ENCODE measurements around the gene PAX8.

Gene PAX8

GRCh38 chr2:113268621-113269360 lies 9.9 kb downstream of the PAX8 start:
- FAIRE-seq (no peak), DNase-seq (ENCODE audit: insufficient read length, low spot score) (no peak)

DNA sequence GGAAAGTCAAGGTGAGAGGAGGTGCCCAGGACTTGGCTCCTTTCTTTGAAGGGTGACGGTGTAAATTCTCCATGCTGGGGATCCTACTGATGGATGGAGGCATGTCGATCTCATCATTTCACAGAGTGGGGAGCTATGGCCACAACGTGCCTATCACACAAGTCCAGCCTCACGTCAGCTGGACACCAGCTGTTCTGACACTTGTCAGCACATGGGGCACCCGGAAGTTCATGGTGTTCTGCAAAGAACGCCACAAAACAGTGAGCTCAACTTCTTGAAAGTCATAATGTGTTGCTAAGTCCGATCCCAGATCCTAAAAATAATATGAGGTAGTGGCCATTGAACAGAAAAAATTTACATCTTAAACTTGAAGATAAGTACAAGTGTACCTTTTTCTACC lies 12.3 kb downstream of the PAX8 start:
- FAIRE-seq (no peak), DNase-seq (ENCODE audit: insufficient read length, low spot score) (no peak)

GRCh38 chr2:113264713-113265403 lies 13.9 kb downstream of the PAX8 start:
- no peak for DNase-seq (ENCODE audit: insufficient read length, low spot score)
- FAIRE-seq, result no peak

DNA sequence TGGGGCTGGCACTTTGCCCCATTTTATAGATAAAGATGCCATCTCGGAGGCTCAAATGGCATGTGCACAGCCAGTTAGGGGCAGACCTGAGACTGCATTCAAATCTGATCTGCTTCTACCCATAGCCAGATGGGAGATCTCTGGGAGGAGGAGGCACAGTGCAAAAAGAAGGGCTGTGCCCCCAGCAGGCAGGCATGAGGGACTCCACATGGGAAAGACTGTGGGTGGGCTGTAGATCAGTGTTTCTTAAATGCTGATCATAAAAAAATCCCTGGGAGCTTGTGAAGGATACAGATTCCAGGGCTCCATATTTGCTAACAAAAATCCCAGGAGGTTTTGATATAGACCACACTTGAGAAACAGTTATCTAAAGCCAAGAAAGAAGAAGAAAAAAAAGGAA lies 15.2 kb downstream of the PAX8 start:
- DNase-seq (ENCODE audit: insufficient read length, low spot score) (no peak), FAIRE-seq (no peak)

DNA sequence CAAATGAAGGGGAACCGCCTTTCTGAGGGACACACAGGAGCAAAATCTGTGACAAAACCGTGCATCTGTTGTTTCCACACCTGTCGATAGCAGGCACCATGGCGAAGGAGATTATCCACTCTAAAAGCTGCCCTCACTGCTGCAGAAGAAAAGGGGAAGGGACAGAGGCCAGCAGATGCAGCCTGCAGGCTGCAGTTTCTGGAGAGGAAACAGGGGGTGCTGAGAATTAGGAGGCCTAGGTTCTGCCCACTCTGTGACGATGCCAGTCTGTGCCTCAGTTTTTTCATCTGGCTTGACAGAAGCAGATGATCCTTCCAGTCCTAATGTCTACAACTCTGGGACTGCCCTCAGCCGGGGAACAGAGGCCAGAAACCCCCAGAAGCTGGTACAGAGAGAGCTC lies 17.7 kb downstream of the PAX8 start:
- FAIRE-seq (no peak), DNase-seq (ENCODE audit: insufficient read length, low spot score) (no peak)

DNA sequence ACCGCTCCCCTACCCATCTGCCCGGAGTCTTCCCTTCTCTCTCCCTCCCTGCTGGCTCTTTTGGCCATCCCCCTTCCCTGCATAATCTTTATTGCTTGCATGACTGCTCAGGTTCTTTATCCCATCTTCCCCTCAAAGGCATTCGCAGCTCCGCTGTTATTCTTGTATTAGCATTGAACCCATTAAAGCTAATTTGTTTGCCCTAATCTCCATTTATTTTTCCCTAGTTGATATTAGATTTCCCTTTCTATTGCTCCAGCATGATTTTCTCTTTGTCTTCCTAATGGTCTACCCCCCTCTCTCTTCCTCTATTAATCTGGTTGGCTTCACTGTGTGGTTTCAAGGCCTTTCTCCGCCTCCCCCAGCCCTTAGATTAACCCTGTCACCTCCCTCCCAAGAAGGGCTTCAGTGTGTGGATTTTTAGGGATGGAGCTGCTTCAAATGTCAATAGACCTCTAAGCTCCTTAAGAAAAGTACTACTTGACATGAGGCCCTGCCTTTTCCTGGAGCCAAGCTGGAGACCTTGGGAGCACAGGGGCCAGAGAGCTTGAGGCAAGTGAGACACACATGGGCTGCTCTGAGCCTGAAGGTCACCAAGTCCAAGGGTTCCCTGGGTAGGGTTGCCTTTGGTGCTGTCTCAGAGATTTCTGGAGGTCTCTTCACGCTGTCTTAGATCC lies 20.1 kb downstream of the PAX8 start:
- DNase-seq (ENCODE audit: insufficient read length, low spot score) (no peak), FAIRE-seq (no peak)

- FAIRE-seq, result no peak
These were observed 21.0 kb downstream of the PAX8 start for GRCh38 chr2:113257516-113258264.

DNA sequence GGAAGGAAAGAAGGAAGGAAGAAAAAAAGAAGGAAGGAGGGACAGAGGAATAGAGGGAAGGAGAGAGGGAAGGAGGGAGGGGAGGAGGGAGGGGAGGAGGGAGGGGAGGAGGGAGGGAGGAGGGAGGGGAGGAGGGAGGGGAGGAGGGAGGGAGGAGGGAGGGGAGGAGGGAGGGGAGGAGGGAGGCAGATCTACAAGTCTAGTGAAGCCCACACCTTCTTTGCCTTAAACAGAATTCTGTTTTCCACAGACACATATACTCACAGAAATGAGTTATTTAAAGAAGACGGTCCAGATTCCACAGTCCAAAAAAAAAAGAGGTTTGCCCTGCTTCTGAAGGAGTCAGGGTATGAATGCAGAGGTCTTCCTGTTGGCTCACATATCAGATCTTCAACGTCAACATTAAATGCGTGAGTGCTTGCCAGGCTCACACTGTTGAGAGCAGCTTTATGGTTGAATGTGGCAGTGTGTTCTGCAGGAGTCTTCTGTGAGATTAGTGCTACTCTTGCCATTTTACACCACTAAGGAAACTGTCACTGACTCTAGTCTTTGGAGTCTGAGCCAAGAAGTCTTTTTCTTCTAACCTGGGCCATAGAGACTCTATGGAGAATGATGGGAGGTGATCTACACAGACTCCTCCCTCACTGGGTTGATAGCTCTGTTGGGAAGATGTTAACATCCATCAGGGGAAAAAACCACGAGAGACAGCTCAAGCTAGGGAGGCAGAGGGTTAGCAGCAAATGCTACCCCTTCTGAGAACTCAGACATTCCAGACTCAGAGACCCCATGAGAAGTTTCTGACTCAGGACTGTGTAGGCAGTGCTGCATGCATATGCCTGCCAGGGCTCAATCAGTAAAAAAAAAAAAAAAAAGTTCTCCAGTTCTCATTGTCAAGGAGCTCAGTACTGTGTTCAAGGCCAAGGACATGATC lies 23.3 kb downstream of the PAX8 start:
- DNase-seq (ENCODE audit: insufficient read length, low spot score) (no peak), FAIRE-seq (no peak)

More at GRCh38 chr2:113257516-113258264, 21.0 kb downstream of the PAX8 start:
- no peak for DNase-seq (ENCODE audit: insufficient read length, low spot score)

DNA sequence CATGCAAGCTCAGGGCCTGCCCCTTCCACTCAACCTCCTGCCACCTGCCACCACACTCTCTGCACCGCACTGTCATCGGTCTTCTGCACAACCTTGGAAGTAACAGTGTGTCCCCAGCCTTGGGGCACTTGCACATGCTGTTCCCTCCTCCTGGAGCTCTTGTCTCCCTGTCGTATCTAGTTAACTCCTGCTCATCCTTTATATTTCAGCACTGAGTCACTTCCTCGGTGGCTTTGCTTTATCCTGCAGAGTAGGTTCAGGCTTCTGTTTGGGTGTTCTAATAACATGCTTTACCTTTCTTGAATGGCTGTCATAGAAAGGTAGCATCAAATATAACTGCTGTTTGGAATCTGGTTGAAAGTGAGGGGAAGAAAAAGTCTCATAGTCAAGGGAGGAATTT lies 25.3 kb downstream of the PAX8 start:
- no peak for DNase-seq (ENCODE audit: insufficient read length, low spot score)
- no peak for FAIRE-seq

GRCh38 chr2:113252047-113252590 lies 26.6 kb downstream of the PAX8 start:
- DNase-seq (ENCODE audit: insufficient read length, low spot score), result no peak
- no peak for FAIRE-seq

- DNase-seq (ENCODE audit: insufficient read length, low spot score) (no peak), FAIRE-seq (no peak)
These were observed 27.6 kb downstream of the PAX8 start for GRCh38 chr2:113251118-113251517.

GRCh38 chr2:113248997-113249770 lies 29.5 kb downstream of the PAX8 start:
- DNase-seq (ENCODE audit: insufficient read length, low spot score) (peak; percentile 80), FAIRE-seq (peak; percentile 86)

GRCh38 chr2:113246606-113247005 lies 32.1 kb downstream of the PAX8 start:
- FAIRE-seq (no peak), DNase-seq (ENCODE audit: insufficient read length, low spot score) (no peak)

DNA sequence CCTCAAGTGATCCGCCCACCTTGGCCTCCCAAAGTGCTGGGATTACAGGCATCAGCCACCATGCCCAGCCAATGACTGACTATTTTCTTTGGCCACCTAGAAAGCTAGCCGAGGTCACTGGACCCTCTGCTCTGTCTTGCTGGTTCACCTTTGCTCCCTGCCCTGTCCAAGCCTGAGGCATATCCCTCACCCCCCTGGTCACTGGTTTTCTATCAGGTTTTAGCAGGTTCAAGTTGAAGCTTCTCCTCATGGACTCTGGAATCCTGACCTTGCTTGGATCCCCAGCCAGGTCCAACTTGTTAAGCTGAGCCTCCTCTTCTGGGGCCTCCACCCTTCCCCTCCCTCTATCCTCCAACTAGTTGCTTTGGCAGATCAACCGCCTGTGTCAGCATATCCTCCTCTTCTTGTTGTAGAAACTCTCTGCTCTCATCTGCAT lies 33.4 kb downstream of the PAX8 start:
- DNase-seq (ENCODE audit: insufficient read length, low spot score) (no peak), FAIRE-seq (no peak)

GRCh38 chr2:113242327-113242726 lies 36.4 kb downstream of the PAX8 start:
- FAIRE-seq, result no peak
- DNase-seq (ENCODE audit: insufficient read length, low spot score), result no peak

- DNase-seq (ENCODE audit: insufficient read length, low spot score) (no peak), FAIRE-seq (no peak)
These were observed 37.5 kb downstream of the PAX8 start for GRCh38 chr2:113240915-113241911.

- FAIRE-seq, result no peak
- no peak for DNase-seq (ENCODE audit: insufficient read length, low spot score)
These were observed 38.4 kb downstream of the PAX8 start for GRCh38 chr2:113240150-113240914.

Measured in GM19239 (cell line).